WTC11 (cell line): ENCODE results near the gene NECAB2. TPM values are rescaled to one million over a fixed set of nuclear protein-coding genes. Genes with fewer than 3 reads are reported as not detected.

Experiments
- ATAC-seq: fragments of 200-7000 bp; cut with Tn5 transposase; 2 replicates; pipeline ENCODE4 v1.10.0; 2021; ENCODE audit warnings: mild to moderate bottlenecking, moderate library complexity
- CTCF ChIA-PET: fragments of 300-600 bp; sonication (Branson Sonifier 250); formaldehyde crosslinking; loops from one replicate; lab custom pipeline; 2021; ENCODE audit warnings: antibody characterized with exemption; lab: Charles Lee
- POLR2A ChIA-PET: fragments of 350-600 bp; sonication (Branson Sonifier 250); formaldehyde crosslinking; loops from one replicate; lab custom pipeline; 2021; ENCODE audit warnings: antibody characterized with exemption; lab: Charles Lee
- DNase-seq: peaks from one replicate; pipeline ENCODE4 v3.0.0; 2021; ENCODE audit warnings: low spot score
- H3K27ac Mint-ChIP-seq: 2 replicates; pipeline ENCODE4 v1.8.0; 2021; ENCODE audit warnings: mixed read lengths
- H3K27me3 Mint-ChIP-seq: 2 replicates; pipeline ENCODE4 v1.8.0; 2021; ENCODE audit warnings: low read depth, mild to moderate bottlenecking, moderate library complexity, mixed read lengths
- H3K36me3 Mint-ChIP-seq: 2 replicates; pipeline ENCODE4 v1.8.0; 2021; ENCODE audit warnings: mixed read lengths
- H3K4me1 Mint-ChIP-seq: 2 replicates; pipeline ENCODE4 v1.8.0; 2022; ENCODE audit warnings: mixed read lengths
- H3K4me3 Mint-ChIP-seq: 2 replicates; pipeline ENCODE4 v1.8.0; 2021; ENCODE audit warnings: mild to moderate bottlenecking, moderate library complexity, mixed read lengths
- H3K9me3 Mint-ChIP-seq: 2 replicates; pipeline ENCODE4 v1.8.0; 2021; ENCODE audit warnings: mixed read lengths
- FOXJ3 ChIP-seq: sonication (generic); formaldehyde crosslinking; IDR thresholded peaks from 2 replicates; pipeline ENCODE4 v1.9.0; 2021; ENCODE audit warnings: missing genetic modification reagents, mild to moderate bottlenecking, borderline replicate concordance
- MXD4 ChIP-seq: fragments of 250-450 bp; sonication (Bioruptor Pico); IDR thresholded peaks from 2 replicates; pipeline ENCODE4 v1.8.0; 2021; ENCODE audit warnings: mild to moderate bottlenecking, moderate library complexity, borderline replicate concordance
- PRDM15 ChIP-seq: sonication (generic); formaldehyde crosslinking; IDR thresholded peaks from 2 replicates; pipeline ENCODE4 v1.8.0; 2022; ENCODE audit warnings: missing genetic modification reagents
- PREB ChIP-seq: sonication (generic); formaldehyde crosslinking; IDR thresholded peaks from 2 replicates; pipeline ENCODE4 v1.8.1; 2022; ENCODE audit warnings: mild to moderate bottlenecking, missing genetic modification reagents, moderate library complexity, borderline replicate concordance
- ZBTB43 ChIP-seq: sonication (generic); formaldehyde crosslinking; IDR thresholded peaks from 2 replicates; pipeline ENCODE4 v1.8.1; 2023; ENCODE audit warnings: mild to moderate bottlenecking, missing genetic modification reagents
- ZNF121 ChIP-seq: sonication (generic); formaldehyde crosslinking; IDR thresholded peaks from 2 replicates; pipeline ENCODE4 v1.8.0; 2023; ENCODE audit warnings: missing genetic modification reagents
- ZNF396 ChIP-seq: fragments of 250-450 bp; sonication (Bioruptor Pico); IDR thresholded peaks from 2 replicates; pipeline ENCODE4 v1.8.0; 2021; ENCODE audit warnings: mild to moderate bottlenecking, moderate library complexity, borderline replicate concordance
- total RNA-seq: library from RNA; stranded (reverse); gene quantifications from 3 replicates; pipeline ENCODE4 v1.2.3, GENCODE V29; 2021
- TF ChIP-seq, protein P1 (sequence below): sonication (generic); formaldehyde crosslinking; IDR thresholded peaks from 2 replicates; pipeline ENCODE4 v1.8.1; 2023; ENCODE audit warnings: mild to moderate bottlenecking, missing genetic modification reagents, borderline replicate concordance
- TF ChIP-seq, protein P2 (sequence below): sonication (generic); formaldehyde crosslinking; IDR thresholded peaks from 2 replicates; pipeline ENCODE4 v1.8.1; 2023; ENCODE audit warnings: mild to moderate bottlenecking, missing genetic modification reagents
- TF ChIP-seq, protein P3 (sequence below): sonication (generic); formaldehyde crosslinking; IDR thresholded peaks from 2 replicates; pipeline ENCODE4 v1.8.0; 2023; ENCODE audit warnings: missing genetic modification reagents
- TF ChIP-seq, protein P4 (sequence below): sonication (generic); formaldehyde crosslinking; IDR thresholded peaks from 2 replicates; pipeline ENCODE4 v1.8.0; 2022; ENCODE audit warnings: mild to moderate bottlenecking, missing genetic modification reagents

Gene NECAB2
- total RNA-seq, 1 experiment from 2014 or later = 2.9 TPM

- TF ChIP-seq, protein P1, sequence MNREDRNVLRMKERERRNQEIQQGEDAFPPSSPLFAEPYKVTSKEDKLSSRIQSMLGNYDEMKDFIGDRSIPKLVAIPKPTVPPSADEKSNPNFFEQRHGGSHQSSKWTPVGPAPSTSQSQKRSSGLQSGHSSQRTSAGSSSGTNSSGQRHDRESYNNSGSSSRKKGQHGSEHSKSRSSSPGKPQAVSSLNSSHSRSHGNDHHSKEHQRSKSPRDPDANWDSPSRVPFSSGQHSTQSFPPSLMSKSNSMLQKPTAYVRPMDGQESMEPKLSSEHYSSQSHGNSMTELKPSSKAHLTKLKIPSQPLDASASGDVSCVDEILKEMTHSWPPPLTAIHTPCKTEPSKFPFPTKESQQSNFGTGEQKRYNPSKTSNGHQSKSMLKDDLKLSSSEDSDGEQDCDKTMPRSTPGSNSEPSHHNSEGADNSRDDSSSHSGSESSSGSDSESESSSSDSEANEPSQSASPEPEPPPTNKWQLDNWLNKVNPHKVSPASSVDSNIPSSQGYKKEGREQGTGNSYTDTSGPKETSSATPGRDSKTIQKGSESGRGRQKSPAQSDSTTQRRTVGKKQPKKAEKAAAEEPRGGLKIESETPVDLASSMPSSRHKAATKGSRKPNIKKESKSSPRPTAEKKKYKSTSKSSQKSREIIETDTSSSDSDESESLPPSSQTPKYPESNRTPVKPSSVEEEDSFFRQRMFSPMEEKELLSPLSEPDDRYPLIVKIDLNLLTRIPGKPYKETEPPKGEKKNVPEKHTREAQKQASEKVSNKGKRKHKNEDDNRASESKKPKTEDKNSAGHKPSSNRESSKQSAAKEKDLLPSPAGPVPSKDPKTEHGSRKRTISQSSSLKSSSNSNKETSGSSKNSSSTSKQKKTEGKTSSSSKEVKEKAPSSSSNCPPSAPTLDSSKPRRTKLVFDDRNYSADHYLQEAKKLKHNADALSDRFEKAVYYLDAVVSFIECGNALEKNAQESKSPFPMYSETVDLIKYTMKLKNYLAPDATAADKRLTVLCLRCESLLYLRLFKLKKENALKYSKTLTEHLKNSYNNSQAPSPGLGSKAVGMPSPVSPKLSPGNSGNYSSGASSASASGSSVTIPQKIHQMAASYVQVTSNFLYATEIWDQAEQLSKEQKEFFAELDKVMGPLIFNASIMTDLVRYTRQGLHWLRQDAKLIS (CRISPR knock-in tag) = no peak
- TF ChIP-seq PRDM15 (CRISPR knock-in tag) = no peak
- TF ChIP-seq, protein P2, sequence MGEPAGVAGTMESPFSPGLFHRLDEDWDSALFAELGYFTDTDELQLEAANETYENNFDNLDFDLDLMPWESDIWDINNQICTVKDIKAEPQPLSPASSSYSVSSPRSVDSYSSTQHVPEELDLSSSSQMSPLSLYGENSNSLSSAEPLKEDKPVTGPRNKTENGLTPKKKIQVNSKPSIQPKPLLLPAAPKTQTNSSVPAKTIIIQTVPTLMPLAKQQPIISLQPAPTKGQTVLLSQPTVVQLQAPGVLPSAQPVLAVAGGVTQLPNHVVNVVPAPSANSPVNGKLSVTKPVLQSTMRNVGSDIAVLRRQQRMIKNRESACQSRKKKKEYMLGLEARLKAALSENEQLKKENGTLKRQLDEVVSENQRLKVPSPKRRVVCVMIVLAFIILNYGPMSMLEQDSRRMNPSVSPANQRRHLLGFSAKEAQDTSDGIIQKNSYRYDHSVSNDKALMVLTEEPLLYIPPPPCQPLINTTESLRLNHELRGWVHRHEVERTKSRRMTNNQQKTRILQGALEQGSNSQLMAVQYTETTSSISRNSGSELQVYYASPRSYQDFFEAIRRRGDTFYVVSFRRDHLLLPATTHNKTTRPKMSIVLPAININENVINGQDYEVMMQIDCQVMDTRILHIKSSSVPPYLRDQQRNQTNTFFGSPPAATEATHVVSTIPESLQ (CRISPR knock-in tag) = no peak
- TF ChIP-seq ZBTB43 = no peak
Observed at GRCh38 chr16:84021488-84021887, 53.4 kb downstream of the NECAB2 start (continued).

DNA sequence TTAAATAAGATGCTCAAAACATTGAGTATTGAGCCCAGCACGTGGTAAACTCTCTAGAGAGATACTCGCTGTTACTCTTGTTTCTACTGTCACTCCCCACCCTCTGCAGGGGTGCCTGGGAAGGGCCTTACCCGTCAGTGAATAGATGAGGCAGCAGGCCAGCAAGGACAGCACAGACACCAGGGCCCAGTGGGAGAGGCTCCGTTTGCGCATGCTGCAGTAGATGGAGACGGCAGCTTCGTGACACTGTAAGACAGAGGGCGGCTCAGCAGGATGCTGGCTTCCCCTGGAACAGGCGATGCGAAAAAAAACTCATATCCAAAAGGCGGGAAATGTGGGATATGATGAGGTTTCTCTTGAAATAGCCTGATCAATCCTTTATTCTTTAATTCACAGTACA is 54.6 kb downstream of the NECAB2 start:
- Mint-ChIP-seq H3K4me3 (no peak overlapping the region), H3K9me3 (peaks cover 15% of the 10 kb centered on the region), H3K4me1 (peaks cover 17% of the 10 kb centered on the region), H3K36me3 (peaks cover 14% of the 10 kb centered on the region), H3K27me3 (peaks cover 18% of the 10 kb centered on the region), H3K27ac (no peak overlapping the region)
- DNase-seq = no peak
- POLR2A ChIA-PET = no interaction called here
- ATAC-seq = no peak
- CTCF ChIA-PET = interaction anchor here (1.0 kb wide), 1 partner anchor 22 kb away, joined by 3 read pairs; no protein-coding TSS in a partner anchor
- TF ChIP-seq ZBTB43 (no peak), PRDM15 (CRISPR knock-in tag) (no peak), PREB (CRISPR knock-in tag) (no peak), FOXJ3 (CRISPR knock-in tag) (no peak), ZNF396 (CRISPR knock-in tag) (no peak), MXD4 (CRISPR knock-in tag) (no peak), ZNF121 (CRISPR knock-in tag) (no peak)
- TF ChIP-seq, protein P3, sequence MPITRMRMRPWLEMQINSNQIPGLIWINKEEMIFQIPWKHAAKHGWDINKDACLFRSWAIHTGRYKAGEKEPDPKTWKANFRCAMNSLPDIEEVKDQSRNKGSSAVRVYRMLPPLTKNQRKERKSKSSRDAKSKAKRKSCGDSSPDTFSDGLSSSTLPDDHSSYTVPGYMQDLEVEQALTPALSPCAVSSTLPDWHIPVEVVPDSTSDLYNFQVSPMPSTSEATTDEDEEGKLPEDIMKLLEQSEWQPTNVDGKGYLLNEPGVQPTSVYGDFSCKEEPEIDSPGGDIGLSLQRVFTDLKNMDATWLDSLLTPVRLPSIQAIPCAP = no peak
- TF ChIP-seq, protein P4, sequence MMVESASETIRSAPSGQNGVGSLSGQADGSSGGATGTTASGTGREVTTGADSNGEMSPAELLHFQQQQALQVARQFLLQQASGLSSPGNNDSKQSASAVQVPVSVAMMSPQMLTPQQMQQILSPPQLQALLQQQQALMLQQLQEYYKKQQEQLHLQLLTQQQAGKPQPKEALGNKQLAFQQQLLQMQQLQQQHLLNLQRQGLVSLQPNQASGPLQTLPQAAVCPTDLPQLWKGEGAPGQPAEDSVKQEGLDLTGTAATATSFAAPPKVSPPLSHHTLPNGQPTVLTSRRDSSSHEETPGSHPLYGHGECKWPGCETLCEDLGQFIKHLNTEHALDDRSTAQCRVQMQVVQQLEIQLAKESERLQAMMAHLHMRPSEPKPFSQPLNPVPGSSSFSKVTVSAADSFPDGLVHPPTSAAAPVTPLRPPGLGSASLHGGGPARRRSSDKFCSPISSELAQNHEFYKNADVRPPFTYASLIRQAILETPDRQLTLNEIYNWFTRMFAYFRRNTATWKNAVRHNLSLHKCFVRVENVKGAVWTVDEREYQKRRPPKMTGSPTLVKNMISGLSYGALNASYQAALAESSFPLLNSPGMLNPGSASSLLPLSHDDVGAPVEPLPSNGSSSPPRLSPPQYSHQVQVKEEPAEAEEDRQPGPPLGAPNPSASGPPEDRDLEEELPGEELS (CRISPR knock-in tag) = no peak
